A673 (cell line): ENCODE data around the gene P2RY6.

Experiments
- CTCF ChIP-seq: fragments of 300-800, 200-600 bp; sonication (generic); conservative IDR thresholded peaks from 2 replicates; pipeline ENCODE4 v1.5.1; 2017; ENCODE audit warnings: low read depth, mild to moderate bottlenecking, antibody characterized with exemption, low read length, moderate library complexity, mixed read lengths
- EZH2 ChIP-seq: fragments of 200-600 bp; sonication (generic); IDR thresholded peaks from 2 replicates; pipeline ENCODE4 v1.6.1; 2017; ENCODE audit warnings: borderline replicate concordance, low read depth, mild to moderate bottlenecking, mixed read lengths, antibody characterized with exemption, low read length; ENCODE audit not compliant: poor library complexity, severe bottlenecking

- TF ChIP-seq CTCF: no peak
- no peak for TF ChIP-seq EZH2
Measured at GRCh38 chr11:73306977-73307322, 34.8 kb downstream of the P2RY6 start.
